SJSA1 (cell line): ENCODE results near the gene EPHA3. TPM values are rescaled to one million over a fixed set of nuclear protein-coding genes. Genes with fewer than 3 reads are reported as not detected.
"Not testable (repeated sequence)": the region's sequence is repeated elsewhere in the genome, so short reads cannot be mapped to it uniquely, and the experiment has no call there.

Experiments
- DNase-seq, 2 experiments: peaks; one replicate each; pipeline ENCODE4 v3.0.0-alpha.2; 2015 to 2020; ENCODE audit warnings: low spot score in 2 of 2, low read depth in 1 of 2
- H3K27ac ChIP-seq: fragments of 250-450 bp; sonication (Bioruptor Pico); 2 replicates; pipeline ENCODE4 v1.5.1; 2020; ENCODE audit warnings: mild to moderate bottlenecking, moderate library complexity
- H3K27me3 ChIP-seq: fragments of 250-450 bp; sonication (Bioruptor Pico); replicated peaks from 2 replicates; pipeline ENCODE4 v1.5.1; 2020; ENCODE audit warnings: mild to moderate bottlenecking, moderate library complexity
- H3K36me3 ChIP-seq: fragments of 250-450 bp; sonication (Bioruptor Pico); 2 replicates; pipeline ENCODE4 v1.5.1; 2020; ENCODE audit warnings: mild to moderate bottlenecking
- H3K4me1 ChIP-seq: fragments of 250-450 bp; sonication (Bioruptor Pico); replicated peaks from 2 replicates; pipeline ENCODE4 v1.6.1; 2021; ENCODE audit warnings: mild to moderate bottlenecking
- H3K4me3 ChIP-seq: fragments of 250-450 bp; sonication (Bioruptor Pico); 2 replicates; pipeline ENCODE4 v1.5.1; 2020; ENCODE audit warnings: mild to moderate bottlenecking
- H3K9me3 ChIP-seq: fragments of 250-450 bp; sonication (Bioruptor Pico); replicated peaks from 2 replicates; pipeline ENCODE4 v1.5.1; 2020; ENCODE audit warnings: mild to moderate bottlenecking
- total RNA-seq: library from RNA; depleted of rRNA; stranded (reverse); fragments of >200 nt; shearing (Covaris generic); gene quantifications from 2 replicates; pipeline ENCODE4 v1.2.3, GENCODE V29; 2014

The EPHA3 gene
- total RNA-seq, 1 experiment from 2014 or later = 0.03 TPM

DNA sequence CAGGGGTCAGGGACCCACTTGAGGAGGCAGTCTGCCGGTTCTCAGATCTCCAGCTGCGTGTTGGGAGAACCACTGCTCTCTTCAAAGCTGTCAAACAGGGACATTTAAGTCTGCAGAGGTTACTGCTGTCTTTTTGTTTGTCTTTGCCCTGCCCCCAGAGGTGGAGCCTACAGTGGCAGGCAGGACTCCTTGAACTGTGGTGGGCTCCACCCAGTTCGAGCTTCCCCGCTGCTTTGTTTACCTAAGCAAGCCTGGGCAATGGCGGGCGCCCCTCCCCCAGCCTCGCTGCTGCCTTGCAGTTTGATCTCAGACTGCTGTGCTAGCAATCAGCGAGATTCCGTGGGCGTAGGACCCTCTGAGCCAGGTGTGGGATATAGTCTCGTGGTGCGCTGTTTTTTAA lies 243.5 kb downstream of the EPHA3 start:
- not testable (repeated sequence) for H3K27me3 ChIP-seq, H3K27ac ChIP-seq, H3K9me3 ChIP-seq, DNase-seq, H3K4me3 ChIP-seq, H3K36me3 ChIP-seq, H3K4me1 ChIP-seq

DNA sequence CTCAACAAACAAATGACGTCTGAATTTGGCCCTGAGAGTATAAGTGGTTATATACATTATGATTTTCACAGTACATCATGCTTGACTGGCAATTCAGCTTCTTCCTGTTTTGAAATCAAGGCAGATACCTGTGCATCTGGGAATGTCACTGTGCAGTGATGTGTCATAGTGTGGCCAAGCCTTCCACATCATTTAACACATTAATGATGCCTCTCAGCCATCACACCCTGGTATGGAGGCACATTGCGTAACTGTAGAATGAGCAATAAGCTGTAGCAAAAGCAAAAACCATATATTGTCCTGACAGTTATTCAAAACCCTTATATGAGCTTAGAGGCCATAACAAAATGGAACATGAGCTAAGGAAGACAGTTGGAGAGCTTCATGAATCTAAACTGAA lies 246.0 kb downstream of the EPHA3 start:
- H3K27ac ChIP-seq = no peak overlapping the region
- DNase-seq = no peak
- H3K4me1 ChIP-seq = no peaks in the 10 kb centered on the region
- no peak overlapping the region for H3K4me3 ChIP-seq
- no peaks in the 10 kb centered on the region for H3K9me3 ChIP-seq
- H3K36me3 ChIP-seq = no peaks in the 10 kb centered on the region
- no peaks in the 10 kb centered on the region for H3K27me3 ChIP-seq

DNA sequence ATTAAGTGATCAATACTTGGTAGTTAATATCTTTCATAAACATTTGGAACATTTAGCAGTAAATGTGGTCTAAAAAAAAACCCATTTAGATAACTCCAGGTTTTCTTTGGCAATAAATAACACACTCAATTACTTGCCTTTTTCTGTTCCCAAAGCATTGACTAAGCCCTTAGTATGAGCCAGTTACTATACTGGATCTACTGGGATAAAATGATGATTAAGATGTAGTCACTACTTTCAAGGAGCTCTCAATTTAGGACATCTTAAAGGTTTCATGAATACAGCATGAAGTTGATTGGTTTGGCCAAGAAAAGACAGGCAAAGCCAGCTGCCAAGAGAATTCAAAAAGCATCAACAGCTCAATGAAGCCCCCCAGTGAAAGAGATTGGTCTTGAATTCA lies 250.9 kb downstream of the EPHA3 start:
- DNase-seq = no peak
- Histone ChIP-seq H3K4me3 (no peak overlapping the region), H3K36me3 (no peaks in the 10 kb centered on the region), H3K4me1 (no peaks in the 10 kb centered on the region), H3K9me3 (no peaks in the 10 kb centered on the region), H3K27ac (no peak overlapping the region), H3K27me3 (no peaks in the 10 kb centered on the region)

GRCh38 chr3:89360156-89360555 lies 252.7 kb downstream of the EPHA3 start:
- H3K4me1 ChIP-seq = no peaks in the 10 kb centered on the region
- no peaks in the 10 kb centered on the region for H3K36me3 ChIP-seq
- no peaks in the 10 kb centered on the region for H3K27me3 ChIP-seq
- DNase-seq = no peak
- H3K4me3 ChIP-seq = no peak overlapping the region
- H3K9me3 ChIP-seq = no peaks in the 10 kb centered on the region
- no peak overlapping the region for H3K27ac ChIP-seq

DNA sequence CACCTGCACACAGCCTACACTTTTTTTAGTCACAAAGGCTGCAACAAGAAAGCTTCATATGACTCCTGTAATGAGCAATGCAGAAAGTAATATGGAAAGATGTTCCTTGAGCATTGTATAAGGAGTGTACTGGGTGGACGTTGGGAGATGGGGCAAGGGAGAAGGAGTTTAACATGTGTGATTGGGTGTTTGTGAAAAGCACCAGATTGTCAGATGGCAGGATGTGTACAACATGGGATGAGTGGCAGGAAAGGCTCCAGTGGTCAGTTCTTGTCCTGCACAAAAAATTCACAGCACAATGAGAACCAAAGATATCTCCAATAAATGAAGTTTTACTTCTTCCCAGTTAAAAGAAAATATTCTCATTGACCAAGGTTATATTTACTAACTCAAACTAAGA lies 255.1 kb downstream of the EPHA3 start:
- H3K36me3 ChIP-seq = no peaks in the 10 kb centered on the region
- no peak overlapping the region for H3K27ac ChIP-seq
- no peak overlapping the region for H3K4me3 ChIP-seq
- DNase-seq = no peak
- H3K27me3 ChIP-seq = no peaks in the 10 kb centered on the region
- no peaks in the 10 kb centered on the region for H3K9me3 ChIP-seq
- no peaks in the 10 kb centered on the region for H3K4me1 ChIP-seq

GRCh38 chr3:89363171-89363570 lies 255.8 kb downstream of the EPHA3 start:
- Histone ChIP-seq H3K4me1 (no peaks in the 10 kb centered on the region), H3K27ac (no peak overlapping the region), H3K9me3 (no peaks in the 10 kb centered on the region), H3K4me3 (no peak overlapping the region), H3K36me3 (no peaks in the 10 kb centered on the region), H3K27me3 (no peaks in the 10 kb centered on the region)
- DNase-seq = no peak

- Histone ChIP-seq H3K27ac (no peak overlapping the region), H3K4me1 (no peaks in the 10 kb centered on the region), H3K27me3 (no peaks in the 10 kb centered on the region), H3K4me3 (no peak overlapping the region), H3K36me3 (no peaks in the 10 kb centered on the region), H3K9me3 (no peaks in the 10 kb centered on the region)
- no peak for DNase-seq
Observed at GRCh38 chr3:89364314-89364713, 256.9 kb downstream of the EPHA3 start.

DNA sequence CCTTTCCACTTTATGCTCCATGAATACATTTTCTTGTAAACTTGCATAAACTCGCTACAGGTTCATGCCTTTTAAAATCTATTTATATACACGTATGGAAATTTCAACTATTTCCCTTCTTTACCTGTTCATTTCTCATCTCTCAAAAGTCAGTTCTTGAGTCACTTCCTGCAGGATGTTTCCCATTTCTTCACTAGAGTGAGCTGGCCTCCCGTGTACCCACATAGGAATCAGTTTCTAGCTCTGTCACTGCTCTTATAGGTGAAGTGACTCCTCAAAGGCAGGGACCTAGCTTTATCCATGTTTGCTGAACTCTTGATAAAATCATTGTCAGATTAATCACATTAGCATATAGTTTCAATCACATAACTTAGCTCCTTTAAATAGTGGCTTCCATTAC lies 259.7 kb downstream of the EPHA3 start:
- Histone ChIP-seq H3K27me3 (no peaks in the 10 kb centered on the region), H3K36me3 (no peaks in the 10 kb centered on the region), H3K4me1 (no peaks in the 10 kb centered on the region), H3K4me3 (no peak overlapping the region), H3K27ac (no peak overlapping the region), H3K9me3 (no peaks in the 10 kb centered on the region)
- DNase-seq = no peak

GRCh38 chr3:89368846-89369245 lies 261.4 kb downstream of the EPHA3 start:
- Histone ChIP-seq H3K4me3 (no peak overlapping the region), H3K36me3 (no peaks in the 10 kb centered on the region), H3K27ac (no peak overlapping the region), H3K27me3 (no peaks in the 10 kb centered on the region), H3K9me3 (no peaks in the 10 kb centered on the region), H3K4me1 (no peaks in the 10 kb centered on the region)
- DNase-seq = no peak

DNA sequence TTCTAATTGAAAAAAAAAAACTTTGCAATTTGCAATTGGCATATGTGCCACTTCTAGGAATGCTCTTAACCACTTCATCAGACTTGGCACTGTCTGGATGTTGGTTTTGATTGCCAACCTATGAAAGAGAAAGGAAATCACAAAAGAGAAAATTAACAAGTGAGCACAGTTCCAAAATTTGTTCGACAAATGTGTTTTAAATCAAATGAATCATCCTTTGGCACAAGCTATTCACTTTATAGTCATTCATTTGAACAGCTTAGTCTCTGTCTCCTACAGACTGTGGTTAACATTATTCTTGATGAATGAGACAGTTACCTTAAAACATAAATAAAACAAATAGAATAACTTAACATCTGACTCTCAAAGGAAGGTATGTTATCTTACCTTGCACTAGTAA lies 265.0 kb downstream of the EPHA3 start:
- no peak overlapping the region for H3K27ac ChIP-seq
- H3K27me3 ChIP-seq = no peaks in the 10 kb centered on the region
- H3K4me1 ChIP-seq = no peaks in the 10 kb centered on the region
- no peak for DNase-seq
- no peaks in the 10 kb centered on the region for H3K36me3 ChIP-seq
- H3K9me3 ChIP-seq = no peaks in the 10 kb centered on the region
- H3K4me3 ChIP-seq = no peak overlapping the region

DNA sequence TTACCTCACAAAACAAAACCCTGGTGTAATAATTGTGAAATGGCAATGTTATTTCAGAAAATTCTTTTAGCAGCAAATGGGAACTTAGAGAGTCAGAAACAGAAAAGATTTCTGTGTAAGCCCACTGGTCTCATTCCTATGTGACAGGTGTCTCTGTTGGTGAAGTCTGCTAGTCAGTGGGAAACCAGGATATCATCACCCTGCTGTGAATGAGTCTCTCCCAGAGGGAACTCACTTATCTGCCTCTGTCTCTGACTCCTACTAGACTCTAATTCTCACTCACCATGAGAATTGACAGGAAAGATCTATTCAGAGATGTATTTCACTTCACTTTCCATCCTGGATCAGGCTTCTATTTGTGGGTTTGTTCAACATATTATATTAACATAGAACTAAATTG lies 266.0 kb downstream of the EPHA3 start:
- Histone ChIP-seq H3K36me3 (no peaks in the 10 kb centered on the region), H3K9me3 (no peaks in the 10 kb centered on the region), H3K4me3 (no peak overlapping the region), H3K27ac (no peak overlapping the region), H3K4me1 (no peaks in the 10 kb centered on the region), H3K27me3 (no peaks in the 10 kb centered on the region)
- DNase-seq = no peak

DNA sequence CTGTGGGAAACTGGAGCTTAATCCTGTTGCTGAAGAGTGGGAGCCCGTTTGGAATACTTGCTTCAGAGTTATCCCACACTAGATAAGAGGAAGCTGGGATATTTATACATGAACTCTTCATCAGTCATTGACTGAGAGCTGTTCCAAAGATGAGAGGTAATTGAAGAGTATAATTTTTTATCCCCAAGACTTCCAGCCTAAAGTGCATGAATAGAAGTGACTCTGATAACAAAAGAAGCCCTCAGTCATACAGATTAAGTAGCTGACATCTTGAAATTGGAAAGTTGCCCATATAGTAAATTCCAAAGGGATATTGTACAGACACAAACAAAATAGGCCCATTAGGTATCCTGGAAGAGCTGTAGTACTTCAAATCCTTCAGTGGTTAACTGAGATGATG lies 268.0 kb downstream of the EPHA3 start:
- Histone ChIP-seq H3K27ac (no peak overlapping the region), H3K4me3 (no peak overlapping the region), H3K36me3 (no peaks in the 10 kb centered on the region), H3K9me3 (no peaks in the 10 kb centered on the region), H3K4me1 (no peaks in the 10 kb centered on the region), H3K27me3 (no peaks in the 10 kb centered on the region)
- DNase-seq = no peak

DNA sequence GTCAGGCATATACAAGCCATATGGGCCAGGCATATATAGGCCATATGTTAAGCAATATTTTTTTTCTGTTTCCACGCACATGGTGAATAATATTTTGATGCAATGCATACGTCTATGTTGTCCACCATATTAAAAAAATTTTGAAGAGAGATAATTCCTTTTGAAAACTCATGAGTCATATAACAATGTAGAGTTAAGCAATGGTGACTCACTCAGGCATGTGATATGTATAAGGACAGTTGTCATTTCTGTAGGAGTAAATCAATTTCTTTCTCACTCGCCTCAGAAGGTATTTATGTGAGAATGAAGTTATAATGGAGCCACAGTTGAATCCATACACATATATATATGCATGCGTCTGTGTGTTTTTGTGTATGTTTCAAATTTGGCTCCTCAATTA lies 272.6 kb downstream of the EPHA3 start:
- Histone ChIP-seq H3K4me1 (no peaks in the 10 kb centered on the region), H3K4me3 (no peak overlapping the region), H3K36me3 (no peaks in the 10 kb centered on the region), H3K9me3 (no peaks in the 10 kb centered on the region), H3K27me3 (no peaks in the 10 kb centered on the region), H3K27ac (no peak overlapping the region)
- DNase-seq = no peak

DNA sequence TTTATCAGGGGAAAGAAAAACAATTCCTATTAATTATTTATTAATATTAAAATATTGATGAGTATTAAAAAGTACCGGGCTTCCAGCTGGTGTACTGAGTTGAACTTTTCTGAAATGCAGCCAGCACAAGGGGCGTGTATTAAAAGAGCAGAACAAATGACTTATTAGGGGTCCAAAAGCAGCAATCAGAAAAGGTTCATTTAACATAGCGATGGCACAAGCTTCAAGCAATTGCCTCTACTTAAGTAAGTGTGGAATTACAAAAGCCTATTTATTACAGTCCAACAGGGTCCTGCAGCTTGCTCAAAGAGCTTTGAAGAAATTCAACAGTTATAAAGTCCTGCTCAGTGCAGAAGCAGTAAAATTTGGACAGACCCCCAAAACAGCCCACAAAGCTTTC lies 285.6 kb downstream of the EPHA3 start:
- no peak for DNase-seq
- Histone ChIP-seq H3K27me3 (no peaks in the 10 kb centered on the region), H3K27ac (no peak overlapping the region), H3K9me3 (no peaks in the 10 kb centered on the region), H3K4me3 (no peak overlapping the region), H3K36me3 (no peaks in the 10 kb centered on the region), H3K4me1 (no peaks in the 10 kb centered on the region)

DNA sequence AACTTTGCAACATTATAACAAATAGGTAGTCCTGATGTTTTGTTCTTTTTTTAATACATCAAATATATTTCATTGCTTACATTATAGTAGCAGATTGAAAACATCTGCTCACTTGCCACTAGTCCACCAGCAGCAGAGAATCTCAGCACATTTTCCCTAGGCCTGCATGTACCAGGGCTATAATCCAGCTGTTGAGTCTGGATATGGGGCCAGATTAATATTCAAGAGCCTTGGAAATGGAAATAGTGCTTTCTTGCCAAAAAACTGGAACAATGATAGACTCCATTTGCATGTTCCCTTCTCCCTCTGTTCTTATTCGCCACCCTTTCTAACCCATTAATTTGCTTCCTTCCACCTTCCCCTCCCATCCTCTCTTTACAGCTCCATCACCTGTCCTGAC lies 288.0 kb downstream of the EPHA3 start:
- Histone ChIP-seq H3K4me3 (no peak overlapping the region), H3K27ac (no peak overlapping the region), H3K9me3 (no peaks in the 10 kb centered on the region), H3K4me1 (no peaks in the 10 kb centered on the region), H3K27me3 (no peaks in the 10 kb centered on the region), H3K36me3 (no peaks in the 10 kb centered on the region)
- no peak for DNase-seq
